HG02678 (cell line): ENCODE data around the gene ZMYND8.
"Not testable (repeated sequence)": the region's sequence is repeated elsewhere in the genome, so short reads cannot be mapped to it uniquely, and the experiment has no call there.

Experiments used
- ATAC-seq: cut with Tn5 transposase; IDR thresholded peaks from one replicate; pipeline ENCODE4 v1.9.1; 2021; ENCODE audit warnings: mild to moderate bottlenecking, moderate library complexity; ENCODE audit not compliant: unreplicated experiment

The ZMYND8 gene

GRCh38 chr20:47253872-47254271 is 102.6 kb downstream of the ZMYND8 start:
- no peak for ATAC-seq

- no peak for ATAC-seq
Observed at GRCh38 chr20:47252879-47253307, 103.6 kb downstream of the ZMYND8 start.

- no peak for ATAC-seq
Observed at GRCh38 chr20:47251154-47252020, 105.1 kb downstream of the ZMYND8 start.

GRCh38 chr20:47250360-47250759 is 106.1 kb downstream of the ZMYND8 start:
- no peak for ATAC-seq

GRCh38 chr20:47249913-47250312 is 106.6 kb downstream of the ZMYND8 start:
- no peak for ATAC-seq

GRCh38 chr20:47248448-47248966 is 108.0 kb downstream of the ZMYND8 start:
- ATAC-seq: no peak

- no peak for ATAC-seq
Observed at GRCh38 chr20:47247972-47248371, 108.5 kb downstream of the ZMYND8 start.

GRCh38 chr20:47246061-47246777 is 110.3 kb downstream of the ZMYND8 start:
- no peak for ATAC-seq

GRCh38 chr20:47245166-47245565 is 111.3 kb downstream of the ZMYND8 start:
- ATAC-seq: not testable (repeated sequence)

- ATAC-seq: no peak
Observed at GRCh38 chr20:47244451-47244850, 112.0 kb downstream of the ZMYND8 start.

GRCh38 chr20:47243532-47244305 is 112.8 kb downstream of the ZMYND8 start:
- no peak for ATAC-seq

GRCh38 chr20:47243003-47243402 is 113.5 kb downstream of the ZMYND8 start:
- ATAC-seq: no peak

- no peak for ATAC-seq
Observed at GRCh38 chr20:47241345-47241781, 115.1 kb downstream of the ZMYND8 start.

- ATAC-seq: not testable (repeated sequence)
Observed at GRCh38 chr20:47240096-47240495, 116.4 kb downstream of the ZMYND8 start.

GRCh38 chr20:47239719-47240067 is 116.8 kb downstream of the ZMYND8 start:
- ATAC-seq: no peak

GRCh38 chr20:47238780-47239718 is 117.5 kb downstream of the ZMYND8 start:
- no peak for ATAC-seq

GRCh38 chr20:47237715-47238114 is 118.8 kb downstream of the ZMYND8 start:
- ATAC-seq: no peak

- ATAC-seq: no peak
Observed at GRCh38 chr20:47236639-47236900, 119.9 kb downstream of the ZMYND8 start.

- no peak for ATAC-seq
Observed at GRCh38 chr20:47235853-47236638, 120.5 kb downstream of the ZMYND8 start.
